ENCODE results near the gene USP15. TPM values are rescaled to one million over a fixed set of nuclear protein-coding genes. Genes with fewer than 3 reads are reported as not detected.

The USP15 gene
- total RNA-seq, 1 donor from 2014 or later, result 74.2 TPM

GRCh38 chr12:62256408-62257096 lies 3.7 kb upstream of the USP15 start:
- DNase-seq (ENCODE audit: extremely low spot score in 2 of 2), result no peak
- intact Hi-C loops (cut with DNase I), result no loop called here
- no peak overlapping the region for H3K27ac ChIP-seq
- peaks cover 13% of the 10 kb centered on the region for H3K4me1 ChIP-seq
- no peaks in the 10 kb centered on the region for H3K9me3 ChIP-seq
- no peaks in the 10 kb centered on the region for H3K36me3 ChIP-seq
- H3K27me3 ChIP-seq, result no peaks in the 10 kb centered on the region
- no peak for TF ChIP-seq POLR2A (IDR thresholded peaks at IDR 0.05)
- no peak for TF ChIP-seq POLR2AphosphoS5 (IDR thresholded peaks at IDR 0.05; ENCODE audit: insufficient read depth in 1 of 2, low read depth in 1 of 2)
- no peak for TF ChIP-seq CTCF (IDR thresholded peaks at IDR 0.05)
- no peak overlapping the region for H3K4me3 ChIP-seq

GRCh38 chr12:62258231-62258630 lies 2.0 kb upstream of the USP15 start:
- DNase-seq (ENCODE audit: extremely low spot score in 2 of 2), result no peak
- no peak for TF ChIP-seq POLR2AphosphoS5 (IDR thresholded peaks at IDR 0.05; ENCODE audit: insufficient read depth in 1 of 2, low read depth in 1 of 2)
- TF ChIP-seq CTCF (IDR thresholded peaks at IDR 0.05), result no peak
- no peak for TF ChIP-seq POLR2A (IDR thresholded peaks at IDR 0.05)
- no peaks in the 10 kb centered on the region for H3K9me3 ChIP-seq
- H3K4me1 ChIP-seq, result peaks cover 28% of the 10 kb centered on the region
- no peaks in the 10 kb centered on the region for H3K27me3 ChIP-seq
- H3K27ac ChIP-seq, result no peak overlapping the region
- H3K4me3 ChIP-seq, result no peak overlapping the region
- no peaks in the 10 kb centered on the region for H3K36me3 ChIP-seq
- intact Hi-C loops (cut with DNase I), result no loop called here

GRCh38 chr12:62258941-62259630 lies 1.1 kb upstream of the USP15 start:
- no peak for TF ChIP-seq POLR2AphosphoS5 (IDR thresholded peaks at IDR 0.05; ENCODE audit: insufficient read depth in 1 of 2, low read depth in 1 of 2)
- TF ChIP-seq CTCF (IDR thresholded peaks at IDR 0.05), result peak in 1 of 3 experiments; percentile 4
- no peak for DNase-seq (ENCODE audit: extremely low spot score in 2 of 2)
- peak overlapping the region; percentile 95 for H3K27ac ChIP-seq
- peaks cover 36% of the 10 kb centered on the region for H3K4me1 ChIP-seq
- peak overlapping the region; percentile 94 to 98 for H3K4me3 ChIP-seq
- intact Hi-C loops (cut with DNase I), result no loop called here
- H3K36me3 ChIP-seq, result no peaks in the 10 kb centered on the region
- H3K9me3 ChIP-seq, result no peaks in the 10 kb centered on the region
- H3K27me3 ChIP-seq, result no peaks in the 10 kb centered on the region

GRCh38 chr12:62259631-62259992 lies 592 bp upstream of the USP15 start:
- peak in 1 of 2 donors; percentile 90 for DNase-seq (ENCODE audit: extremely low spot score in 2 of 2)
- TF ChIP-seq POLR2AphosphoS5 (IDR thresholded peaks at IDR 0.05; ENCODE audit: insufficient read depth in 1 of 2, low read depth in 1 of 2) (no peak), CTCF (IDR thresholded peaks at IDR 0.05) (no peak), POLR2A (IDR thresholded peaks at IDR 0.05) (no peak)
- H3K36me3 ChIP-seq, result no peaks in the 10 kb centered on the region
- no peaks in the 10 kb centered on the region for H3K27me3 ChIP-seq
- H3K4me3 ChIP-seq, result peak overlapping the region; percentile 94 to 98
- peak overlapping the region; percentile 95 for H3K27ac ChIP-seq
- H3K4me1 ChIP-seq, result peaks cover 41% of the 10 kb centered on the region
- no peaks in the 10 kb centered on the region for H3K9me3 ChIP-seq
- intact Hi-C loops (cut with DNase I), result no loop called here

Data from vagina (tissue), 2 donors.